ENCODE data around the gene PADI1.

PADI1 gene

GRCh38 chr1:17274186-17275170, 69.5 kb downstream of the PADI1 start:
- DNase-seq, result no peak

GRCh38 chr1:17276568-17276967, 71.6 kb downstream of the PADI1 start:
- no peak for DNase-seq

- DNase-seq, result no peak
These were observed 72.7 kb downstream of the PADI1 start for GRCh38 chr1:17277511-17278159.

- DNase-seq, result no peak
These were observed 74.3 kb downstream of the PADI1 start for GRCh38 chr1:17278996-17279830.

- no peak for DNase-seq
These were observed 75.5 kb downstream of the PADI1 start for GRCh38 chr1:17280436-17280835.

GRCh38 chr1:17280894-17281293, 76.0 kb downstream of the PADI1 start:
- DNase-seq, result no peak

- DNase-seq, result no peak
These were observed 76.8 kb downstream of the PADI1 start for GRCh38 chr1:17281775-17282181.

- DNase-seq, result no peak
These were observed 77.9 kb downstream of the PADI1 start for GRCh38 chr1:17282836-17283235.

GRCh38 chr1:17286646-17287045, 81.7 kb downstream of the PADI1 start:
- DNase-seq, result no peak

- DNase-seq, result no peak
These were observed 82.3 kb downstream of the PADI1 start for GRCh38 chr1:17287130-17287776.

GRCh38 chr1:17289721-17290120, 84.8 kb downstream of the PADI1 start:
- DNase-seq, result no peak

GRCh38 chr1:17290553-17290952, 85.6 kb downstream of the PADI1 start:
- no peak for DNase-seq

- DNase-seq, result no peak
These were observed 87.6 kb downstream of the PADI1 start for GRCh38 chr1:17292299-17293160.

GRCh38 chr1:17293681-17294425, 88.9 kb downstream of the PADI1 start:
- no peak for DNase-seq

GRCh38 chr1:17295292-17295691, 90.4 kb downstream of the PADI1 start:
- DNase-seq, result no peak

All from cerebellar nuclear complex (tissue), 1 donor.